Chondrocyte (in vitro differentiated cells): ENCODE results near the gene ZDHHC6. TPM values are rescaled to one million over a fixed set of nuclear protein-coding genes. Genes with fewer than 3 reads are reported as not detected.
A peak's percentile ranks its signal among the peaks of the same experiment; 100 is the strongest.

ENCODE experiments used
- DNase-seq: peaks from one replicate; pipeline ENCODE4 v3.0.0; 2021; ENCODE audit warnings: mixed read lengths, low spot score
- H3K27ac Mint-ChIP-seq: one replicate; pipeline ENCODE4 v1.8.0; 2021; ENCODE audit warnings: mild to moderate bottlenecking, moderate library complexity, mixed read lengths; ENCODE audit not compliant: unreplicated experiment
- H3K27me3 Mint-ChIP-seq: 2 replicates; pipeline ENCODE4 v1.8.0; 2021; ENCODE audit warnings: low read depth, mixed read lengths
- H3K36me3 Mint-ChIP-seq: 2 replicates; pipeline ENCODE4 v1.8.0; 2021; ENCODE audit warnings: low read depth, mixed read lengths
- H3K4me1 Mint-ChIP-seq: 2 replicates; pipeline ENCODE4 v1.8.0; 2021; ENCODE audit warnings: low read depth, mild to moderate bottlenecking, mixed read lengths
- H3K4me3 Mint-ChIP-seq: one replicate; pipeline ENCODE4 v1.8.0; 2021; ENCODE audit warnings: mild to moderate bottlenecking, moderate library complexity, mixed read lengths; ENCODE audit not compliant: unreplicated experiment
- H3K9me3 Mint-ChIP-seq: 2 replicates; pipeline ENCODE4 v1.8.0; 2021; ENCODE audit warnings: low read depth, mixed read lengths
- total RNA-seq: library from RNA; stranded (reverse); gene quantifications from 3 replicates; pipeline ENCODE4 v1.2.1, GENCODE V29; 2021
- TF ChIP-seq, protein P1 (sequence below): fragments of 200-600 bp; sonication (generic); IDR thresholded peaks from 2 replicates; pipeline ENCODE4 v1.5.0; 2021; ENCODE audit warnings: antibody characterized with exemption, mild to moderate bottlenecking, moderate library complexity

ZDHHC6 gene
- total RNA-seq, 1 donor from 2014 or later = 23.4 TPM

DNA sequence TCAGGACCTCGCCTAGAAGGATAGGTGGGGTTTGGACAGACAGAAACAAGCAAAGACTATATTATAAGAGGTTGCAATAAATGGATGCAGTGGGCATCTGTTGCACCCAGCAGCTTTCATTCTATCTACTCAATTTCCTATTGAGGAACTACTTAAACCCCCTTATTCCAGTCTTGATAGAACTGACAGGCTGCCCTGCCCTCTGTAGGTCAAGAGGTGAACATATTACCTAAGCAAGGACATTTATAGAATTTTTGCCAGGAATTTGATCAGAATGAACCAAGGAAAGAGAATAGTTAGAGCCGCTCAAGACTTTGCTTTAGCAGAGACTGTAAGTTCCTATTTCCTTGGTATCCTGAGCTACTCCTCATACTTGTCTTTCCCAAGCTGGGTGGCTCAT is 9.8 kb upstream of the ZDHHC6 start:
- no peak for DNase-seq
- TF ChIP-seq, protein P1, sequence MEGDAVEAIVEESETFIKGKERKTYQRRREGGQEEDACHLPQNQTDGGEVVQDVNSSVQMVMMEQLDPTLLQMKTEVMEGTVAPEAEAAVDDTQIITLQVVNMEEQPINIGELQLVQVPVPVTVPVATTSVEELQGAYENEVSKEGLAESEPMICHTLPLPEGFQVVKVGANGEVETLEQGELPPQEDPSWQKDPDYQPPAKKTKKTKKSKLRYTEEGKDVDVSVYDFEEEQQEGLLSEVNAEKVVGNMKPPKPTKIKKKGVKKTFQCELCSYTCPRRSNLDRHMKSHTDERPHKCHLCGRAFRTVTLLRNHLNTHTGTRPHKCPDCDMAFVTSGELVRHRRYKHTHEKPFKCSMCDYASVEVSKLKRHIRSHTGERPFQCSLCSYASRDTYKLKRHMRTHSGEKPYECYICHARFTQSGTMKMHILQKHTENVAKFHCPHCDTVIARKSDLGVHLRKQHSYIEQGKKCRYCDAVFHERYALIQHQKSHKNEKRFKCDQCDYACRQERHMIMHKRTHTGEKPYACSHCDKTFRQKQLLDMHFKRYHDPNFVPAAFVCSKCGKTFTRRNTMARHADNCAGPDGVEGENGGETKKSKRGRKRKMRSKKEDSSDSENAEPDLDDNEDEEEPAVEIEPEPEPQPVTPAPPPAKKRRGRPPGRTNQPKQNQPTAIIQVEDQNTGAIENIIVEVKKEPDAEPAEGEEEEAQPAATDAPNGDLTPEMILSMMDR = no peak
- H3K27me3 Mint-ChIP-seq = no peaks in the 10 kb centered on the region
- peaks cover 7% of the 10 kb centered on the region for H3K9me3 Mint-ChIP-seq
- no peak overlapping the region for H3K4me3 Mint-ChIP-seq
- H3K27ac Mint-ChIP-seq = no peak overlapping the region
- H3K4me1 Mint-ChIP-seq = peaks cover 8% of the 10 kb centered on the region
- no peaks in the 10 kb centered on the region for H3K36me3 Mint-ChIP-seq

DNA sequence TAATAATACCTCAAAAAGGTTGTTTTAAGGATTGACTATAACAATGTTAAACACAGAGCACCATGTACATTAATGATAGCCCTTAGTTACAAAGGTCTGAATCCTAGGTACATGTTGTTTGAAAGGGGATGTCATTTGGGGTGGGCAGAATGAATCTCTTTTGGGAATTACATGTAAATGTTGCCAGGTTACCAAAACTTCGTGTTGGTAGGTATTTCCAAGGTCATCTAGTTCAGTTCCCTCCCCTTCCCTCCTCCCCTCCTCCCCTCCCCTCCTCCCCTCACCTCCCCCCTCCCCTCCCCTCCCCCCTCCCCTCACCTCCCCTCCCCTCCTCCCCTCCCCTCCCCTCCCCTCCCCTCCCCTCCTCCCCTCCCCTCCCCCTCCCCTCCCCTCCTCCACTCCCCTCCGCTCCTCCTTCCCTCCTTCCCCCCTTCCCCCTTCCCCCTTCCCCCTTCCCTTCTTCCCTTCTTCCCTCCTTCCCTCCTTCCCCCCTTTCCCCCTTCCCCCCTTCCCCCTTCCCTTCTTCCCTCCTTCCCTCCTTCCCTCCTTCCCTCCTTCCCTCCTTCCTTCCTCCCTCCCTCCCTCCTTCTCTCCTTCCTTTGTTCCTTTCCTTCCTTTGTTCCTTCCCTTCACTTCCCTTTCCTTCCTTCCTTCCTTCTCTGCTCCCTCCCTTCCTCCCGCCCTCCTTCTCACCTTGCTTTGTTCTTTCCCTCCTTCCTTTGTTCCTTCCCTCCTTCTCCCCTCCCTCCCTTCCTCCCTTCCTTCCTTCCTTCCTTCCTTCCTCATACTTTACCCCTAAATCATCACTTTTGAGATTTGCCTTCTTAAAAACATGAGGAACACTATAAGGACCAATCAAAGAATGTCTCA is 8.4 kb upstream of the ZDHHC6 start:
- H3K27ac Mint-ChIP-seq = no peak overlapping the region
- H3K4me3 Mint-ChIP-seq = no peak overlapping the region
- TF ChIP-seq, protein P1 = no peak
- no peaks in the 10 kb centered on the region for H3K27me3 Mint-ChIP-seq
- H3K4me1 Mint-ChIP-seq = peaks cover 3% of the 10 kb centered on the region
- DNase-seq = no peak
- peaks cover 7% of the 10 kb centered on the region for H3K9me3 Mint-ChIP-seq
- peaks cover 2% of the 10 kb centered on the region for H3K36me3 Mint-ChIP-seq

DNA sequence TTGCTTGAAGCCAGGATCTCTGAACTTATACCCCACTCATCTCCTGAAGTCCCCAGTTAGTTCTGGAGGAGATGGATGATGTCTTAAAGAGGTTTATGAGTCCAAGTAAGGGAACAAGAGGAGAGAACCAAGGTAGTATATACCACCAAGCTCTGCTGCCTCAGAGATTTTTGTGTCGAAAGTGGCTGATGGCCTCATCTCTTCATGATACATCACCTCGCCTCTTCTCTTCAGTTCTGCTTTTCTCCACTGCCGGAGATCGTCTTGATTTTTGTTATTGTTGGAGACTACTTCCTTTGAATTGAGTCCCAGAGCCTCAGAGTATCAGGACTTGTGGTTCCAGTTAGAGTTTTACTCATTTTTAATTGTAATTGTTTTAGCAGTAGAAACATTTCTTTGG is 2.2 kb upstream of the ZDHHC6 start:
- H3K27ac Mint-ChIP-seq = peak overlapping the region; percentile 70
- H3K4me1 Mint-ChIP-seq = peaks cover 30% of the 10 kb centered on the region
- TF ChIP-seq, protein P1 = no peak
- H3K4me3 Mint-ChIP-seq = peak overlapping the region; percentile 13
- H3K9me3 Mint-ChIP-seq = peaks cover 5% of the 10 kb centered on the region
- no peaks in the 10 kb centered on the region for H3K27me3 Mint-ChIP-seq
- no peak for DNase-seq
- peaks cover 2% of the 10 kb centered on the region for H3K36me3 Mint-ChIP-seq

DNA sequence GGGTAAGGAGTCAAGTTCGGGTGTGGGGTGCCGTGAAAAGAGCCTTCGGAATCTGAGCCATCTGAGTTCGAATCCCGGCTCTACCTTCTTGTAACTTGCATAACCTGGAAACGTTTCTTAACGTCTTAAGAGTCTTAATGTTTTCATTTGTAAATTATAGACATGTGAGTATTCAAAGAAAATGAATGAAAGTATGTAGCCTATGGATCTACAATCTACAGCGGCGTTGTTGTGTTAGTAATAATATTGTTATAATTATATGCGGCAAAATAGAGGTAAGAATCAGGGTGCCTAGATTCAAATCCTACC is 860 bp upstream of the ZDHHC6 start:
- no peaks in the 10 kb centered on the region for H3K27me3 Mint-ChIP-seq
- peaks cover 30% of the 10 kb centered on the region for H3K4me1 Mint-ChIP-seq
- H3K4me3 Mint-ChIP-seq = peak overlapping the region; percentile 84
- H3K9me3 Mint-ChIP-seq = no peaks in the 10 kb centered on the region
- TF ChIP-seq, protein P1 = no peak
- H3K27ac Mint-ChIP-seq = peak overlapping the region; percentile 87
- H3K36me3 Mint-ChIP-seq = peaks cover 2% of the 10 kb centered on the region
- no peak for DNase-seq

DNA sequence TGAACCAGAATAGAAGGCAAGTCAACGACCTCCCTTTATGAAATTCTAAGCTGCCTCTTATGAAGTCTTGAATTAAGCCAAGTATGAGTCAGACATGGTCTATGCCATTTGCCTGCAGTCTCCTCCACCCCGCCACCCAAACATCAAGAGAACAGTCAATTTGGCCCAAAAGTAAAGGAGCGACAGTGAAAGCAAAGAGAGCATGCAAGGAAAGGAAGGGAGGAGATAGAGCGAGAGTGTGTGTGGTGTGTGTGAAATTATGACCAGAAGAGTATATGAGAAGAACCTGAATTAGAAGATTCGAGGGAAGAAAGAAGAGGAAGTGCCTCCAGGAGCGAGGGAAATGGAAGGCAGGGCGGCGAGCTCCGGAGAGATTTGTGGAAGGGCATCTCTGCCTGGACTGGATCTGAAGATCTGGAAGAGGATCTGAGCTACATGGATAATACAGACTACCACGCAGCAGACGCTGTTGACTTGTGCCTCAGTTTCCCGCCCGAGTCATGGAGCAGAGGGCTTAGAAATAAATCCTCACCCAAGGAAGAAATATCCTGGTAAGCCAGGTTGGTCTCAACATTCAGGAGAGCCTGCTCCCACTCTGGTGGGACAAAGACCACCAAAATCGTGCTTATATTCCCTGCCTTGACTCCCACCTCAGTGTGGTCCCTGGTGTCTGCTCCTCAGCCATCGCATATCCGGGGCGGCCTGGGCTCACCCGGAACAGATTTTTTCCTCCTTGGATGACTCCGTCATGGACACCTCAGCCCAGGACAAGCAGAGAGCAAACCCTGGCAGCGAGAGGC is 459 bp downstream of the ZDHHC6 start:
- peaks cover 30% of the 10 kb centered on the region for H3K4me1 Mint-ChIP-seq
- H3K9me3 Mint-ChIP-seq = no peaks in the 10 kb centered on the region
- H3K4me3 Mint-ChIP-seq = peak overlapping the region; percentile 84
- H3K27me3 Mint-ChIP-seq = no peaks in the 10 kb centered on the region
- TF ChIP-seq, protein P1 = no peak
- peaks cover 5% of the 10 kb centered on the region for H3K36me3 Mint-ChIP-seq
- peak overlapping the region; percentile 87 for H3K27ac Mint-ChIP-seq
- DNase-seq = no peak
